ENCODE measurements around the gene ZNF765.

ZNF765 gene

DNA sequence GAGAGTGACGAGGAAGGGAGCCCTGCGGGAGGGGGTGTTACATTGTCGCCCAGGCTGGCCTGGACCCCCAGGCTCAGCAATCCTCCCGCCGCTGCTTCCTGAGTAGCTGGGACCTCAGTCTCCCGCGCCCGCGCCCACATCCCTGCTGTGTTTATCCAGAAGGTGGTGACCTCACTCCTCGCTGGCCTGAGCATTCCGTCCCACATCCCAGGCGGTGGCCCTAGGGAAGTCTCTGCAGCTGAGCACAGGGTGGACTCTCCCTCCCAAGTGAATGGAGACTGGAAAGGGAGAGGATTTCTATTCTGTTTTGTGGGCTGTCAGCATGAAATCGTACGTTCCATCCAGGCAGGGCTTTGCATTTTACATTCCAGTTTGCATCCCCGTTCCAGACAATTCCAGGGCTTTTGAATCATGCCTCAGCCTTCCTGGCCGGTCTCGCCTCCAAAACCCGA lies 401 bp upstream of the ZNF765 start:
- TF ChIP-seq GATA3 (IDR thresholded peaks at IDR 0.05; ENCODE audit: low read depth, low read length) (no peak), GATA2 (IDR thresholded peaks at IDR 0.05; ENCODE audit: low read depth, low read length) (no peak; the same call in 1 of the 2 replicates)

DNA sequence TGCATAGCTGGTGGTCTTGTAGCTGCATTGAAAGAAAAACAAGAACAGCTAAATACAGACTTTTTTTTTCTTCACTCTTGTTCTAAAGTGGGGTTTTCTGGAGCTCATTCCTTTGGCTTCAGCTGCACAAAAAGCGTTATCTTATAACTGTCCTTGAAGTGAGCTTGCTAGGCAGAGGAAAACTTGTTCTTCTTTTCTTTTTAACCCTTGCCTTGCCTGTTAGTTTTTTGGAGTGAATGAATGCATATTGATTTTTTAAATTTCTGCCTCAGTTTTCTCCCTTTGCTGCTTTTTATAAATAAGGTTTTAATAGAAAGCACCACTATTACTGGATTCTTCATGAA lies 1.5 kb downstream of the ZNF765 start:
- TF ChIP-seq GATA2 (IDR thresholded peaks at IDR 0.05; ENCODE audit: low read depth, low read length) (no peak), GATA3 (IDR thresholded peaks at IDR 0.05; ENCODE audit: low read depth, low read length) (no peak)

DNA sequence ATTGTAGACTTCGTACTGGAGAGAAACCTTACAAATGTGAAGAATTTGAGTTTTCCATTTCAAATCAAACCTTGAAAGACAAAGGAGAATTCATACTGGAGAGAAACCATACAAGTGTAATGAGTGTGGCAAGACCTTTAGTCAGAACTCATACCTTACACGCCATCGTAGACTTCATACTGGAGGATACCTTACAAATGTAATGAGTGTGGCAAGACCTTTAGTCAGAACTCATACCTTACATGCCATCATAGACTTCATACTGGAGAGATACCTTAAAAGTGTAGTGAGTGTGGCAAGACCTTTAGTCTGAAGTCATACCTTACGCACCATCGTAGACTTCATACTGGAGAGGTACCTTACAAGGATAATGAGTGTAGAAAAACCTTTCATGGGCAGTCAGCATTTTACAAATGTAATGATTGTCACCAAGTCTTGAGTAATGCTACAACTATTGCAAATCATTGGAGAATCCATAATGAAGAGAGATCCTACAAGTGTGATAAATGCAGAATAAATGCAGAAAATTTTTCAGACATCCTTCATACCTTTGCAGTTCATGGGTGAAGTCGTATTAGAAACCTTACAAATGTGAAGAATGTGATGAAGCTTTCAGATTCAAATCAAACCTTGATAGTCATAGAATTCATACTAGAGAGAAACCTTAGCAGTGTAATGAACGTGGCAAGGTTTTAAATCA lies 14.7 kb downstream of the ZNF765 start:
- no peak for TF ChIP-seq GATA3 (IDR thresholded peaks at IDR 0.05; ENCODE audit: low read depth, low read length)
- TF ChIP-seq GATA2 (IDR thresholded peaks at IDR 0.05; ENCODE audit: low read depth, low read length): no peak

DNA sequence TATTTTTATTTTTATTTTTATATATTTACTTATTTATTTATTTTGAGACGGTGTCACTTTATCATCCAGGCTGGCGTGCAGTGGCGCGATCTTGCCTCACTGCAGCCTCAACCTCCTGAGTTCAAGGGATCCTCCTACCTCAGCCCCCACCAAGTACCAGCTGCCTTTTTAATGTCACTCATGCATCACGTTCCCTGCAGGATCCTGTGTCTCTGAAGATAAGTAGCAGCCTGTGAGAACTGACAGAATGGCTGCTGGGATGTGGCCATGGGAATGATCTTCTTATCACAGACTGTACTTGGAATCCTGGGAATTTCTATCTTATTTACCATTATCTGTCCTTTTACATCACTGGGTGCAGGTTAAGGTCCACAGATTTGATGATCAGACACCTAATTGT lies 27.6 kb downstream of the ZNF765 start:
- TF ChIP-seq GATA3 (IDR thresholded peaks at IDR 0.05; ENCODE audit: low read depth, low read length): no peak
- TF ChIP-seq GATA2 (IDR thresholded peaks at IDR 0.05; ENCODE audit: low read depth, low read length): no peak

DNA sequence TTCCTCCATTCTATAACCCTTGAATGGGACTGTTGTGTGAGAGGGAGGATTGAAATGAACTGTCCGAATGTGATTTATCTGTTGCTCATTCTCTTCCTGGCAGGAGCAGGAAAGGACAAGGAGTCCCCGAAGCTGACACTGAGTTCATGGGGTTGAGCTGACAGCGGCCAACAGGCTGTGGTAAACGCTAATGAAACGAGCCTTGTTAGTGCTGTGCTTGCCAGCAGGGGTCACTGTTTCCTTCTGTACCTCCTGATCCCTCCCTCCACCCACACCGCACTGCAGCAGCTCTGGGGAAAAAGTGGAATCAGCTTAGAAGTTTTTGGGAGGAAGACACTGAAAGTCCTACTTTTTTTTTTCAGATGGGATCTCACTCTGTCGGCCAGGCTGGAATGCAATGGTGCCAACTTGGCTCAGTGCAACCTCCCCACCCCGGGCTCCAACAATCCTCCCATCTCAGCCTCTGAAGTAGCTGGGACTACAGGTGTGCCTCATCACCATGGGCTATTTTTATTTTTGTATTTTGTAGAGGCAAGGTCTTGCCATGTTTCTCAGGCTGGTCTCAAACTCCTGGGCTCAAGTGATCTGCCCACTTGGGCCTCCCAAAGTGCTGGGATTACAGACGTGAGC lies 30.1 kb downstream of the ZNF765 start:
- TF ChIP-seq GATA2 (IDR thresholded peaks at IDR 0.05; ENCODE audit: low read depth, low read length): no peak
- no peak for TF ChIP-seq GATA3 (IDR thresholded peaks at IDR 0.05; ENCODE audit: low read depth, low read length)

DNA sequence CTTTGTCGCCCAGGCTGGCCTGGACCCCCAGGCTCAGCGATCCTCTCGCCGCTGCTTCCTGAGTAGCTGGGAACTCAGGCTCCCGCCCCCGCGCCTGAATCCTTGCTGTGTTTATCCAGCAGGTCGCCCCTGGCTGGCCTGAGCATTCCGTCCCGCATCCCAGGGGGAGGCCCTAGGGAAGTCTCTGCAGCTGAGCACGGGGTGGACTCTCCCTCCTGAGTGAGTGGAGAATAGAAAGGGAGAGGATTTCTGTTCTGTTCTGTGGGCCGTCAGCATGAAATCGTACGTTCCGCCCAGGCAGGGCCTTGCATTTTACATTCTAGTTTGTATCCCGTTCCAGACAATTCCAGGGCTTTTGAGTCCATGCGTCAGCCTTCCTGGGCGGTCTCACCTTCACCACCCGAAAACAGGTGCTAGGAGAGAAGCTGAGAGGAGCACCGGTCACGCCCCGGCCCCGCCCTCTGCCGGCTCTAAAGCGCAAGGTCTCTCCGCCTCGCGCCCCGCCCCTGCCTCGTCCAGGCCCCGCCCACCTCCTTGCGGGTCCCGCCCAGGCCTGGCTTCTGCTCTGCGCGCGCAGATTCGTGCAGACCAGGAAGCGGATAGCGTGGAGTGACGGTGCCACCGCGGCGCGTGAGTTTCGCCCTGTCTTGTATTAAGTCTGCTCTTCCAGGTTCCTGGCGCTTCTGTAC lies 36.6 kb downstream of the ZNF765 start, which contains the start of gene ZNF761:
ZNF761 (plus strand) TSS at position 586 of the 689 bp plus-strand sequence. CDS start 15,285 bp downstream, outside the sequence.
- no peak for TF ChIP-seq GATA2 (IDR thresholded peaks at IDR 0.05; ENCODE audit: low read depth, low read length)

DNA sequence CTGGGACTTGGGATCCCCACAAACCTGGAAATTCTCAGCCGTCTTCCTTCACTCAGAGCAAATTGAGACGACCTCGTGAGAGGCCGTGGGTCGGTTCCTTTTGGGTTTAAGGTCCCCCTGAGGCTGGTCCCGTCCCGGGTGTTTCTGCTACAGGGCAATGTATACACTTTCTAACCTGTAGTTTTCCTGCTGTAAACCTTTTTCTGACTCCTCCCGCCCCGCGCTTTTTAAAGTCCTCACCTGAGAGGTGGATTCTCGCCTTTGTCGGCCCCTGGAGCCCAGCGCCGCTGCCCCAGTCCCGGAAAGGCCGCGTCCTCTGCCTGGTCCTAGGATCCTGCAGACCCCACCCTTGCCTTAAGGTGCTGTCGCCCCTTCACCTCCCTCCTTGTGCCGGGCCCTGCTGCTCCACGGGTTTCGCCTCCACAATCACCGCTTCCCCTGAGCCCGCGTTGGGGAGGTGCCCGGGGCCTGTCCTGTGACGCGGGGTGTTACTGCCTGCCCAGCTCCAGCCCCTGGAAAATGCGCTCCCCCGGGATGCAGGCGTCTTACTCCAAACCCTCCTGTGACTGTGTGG lies 37.2 kb downstream of the ZNF765 start:
- TF ChIP-seq GATA3 (IDR thresholded peaks at IDR 0.05; ENCODE audit: low read depth, low read length): no peak
- TF ChIP-seq GATA2 (IDR thresholded peaks at IDR 0.05; ENCODE audit: low read depth, low read length): no peak

DNA sequence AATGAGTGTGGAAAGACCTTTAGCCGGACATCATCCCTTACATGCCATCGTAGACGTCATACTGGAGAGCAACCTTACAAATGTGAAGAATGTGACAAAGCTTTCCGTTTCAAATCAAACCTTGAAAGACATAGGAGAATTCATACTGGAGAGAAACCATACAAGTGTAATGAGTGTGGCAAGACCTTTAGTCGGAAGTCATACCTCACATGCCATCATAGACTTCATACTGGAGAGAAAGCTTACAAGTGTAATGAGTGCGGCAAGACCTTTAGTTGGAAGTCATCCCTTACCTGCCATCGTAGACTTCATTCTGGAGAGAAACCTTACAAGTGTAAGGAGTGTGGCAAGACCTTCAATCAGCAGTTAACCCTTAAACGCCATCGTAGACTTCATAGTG lies 60.9 kb downstream of the ZNF765 start:
- TF ChIP-seq GATA3 (IDR thresholded peaks at IDR 0.05; ENCODE audit: low read depth, low read length): no peak
- TF ChIP-seq GATA2 (IDR thresholded peaks at IDR 0.05; ENCODE audit: low read depth, low read length): no peak

DNA sequence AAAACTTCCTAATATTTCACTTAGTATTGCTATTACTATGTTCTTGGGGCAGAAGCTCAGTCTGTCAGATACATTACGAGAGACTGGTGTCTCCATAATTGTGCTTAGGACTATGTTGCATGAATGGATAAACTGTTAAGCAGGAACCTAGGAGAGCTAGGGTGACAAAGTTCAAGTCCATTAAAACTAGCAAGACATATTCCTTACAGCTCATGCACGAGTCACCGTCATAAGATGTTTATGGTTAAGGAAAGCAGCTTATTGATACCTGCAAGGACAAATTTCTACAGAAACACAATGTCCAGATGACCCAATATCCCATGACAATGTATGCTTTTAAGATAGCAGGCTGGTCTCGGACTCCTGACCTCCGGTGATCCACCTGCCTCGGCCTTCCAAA lies 66.9 kb downstream of the ZNF765 start:
- TF ChIP-seq GATA3 (IDR thresholded peaks at IDR 0.05; ENCODE audit: low read depth, low read length): no peak
- no peak for TF ChIP-seq GATA2 (IDR thresholded peaks at IDR 0.05; ENCODE audit: low read depth, low read length)

DNA sequence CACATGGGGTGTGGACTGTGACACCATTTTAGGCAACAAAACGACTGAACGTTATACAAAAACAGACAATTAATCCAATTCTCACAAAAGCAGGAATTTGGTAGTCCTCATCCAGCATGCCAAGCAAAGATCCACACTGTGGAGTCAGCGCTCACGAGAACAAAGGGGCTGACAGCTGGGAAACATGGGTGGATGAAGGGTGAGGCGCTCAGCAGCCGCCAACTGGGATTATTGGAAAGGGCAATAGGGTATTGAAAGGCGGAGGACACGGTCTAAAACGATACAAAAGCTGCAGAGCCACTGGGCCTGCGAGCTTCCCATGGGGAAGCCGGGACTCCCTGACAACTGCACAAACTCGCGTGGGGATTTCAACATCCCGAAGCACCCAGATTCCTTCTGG lies 67.9 kb downstream of the ZNF765 start:
- TF ChIP-seq GATA3 (IDR thresholded peaks at IDR 0.05; ENCODE audit: low read depth, low read length) (no peak), GATA2 (IDR thresholded peaks at IDR 0.05; ENCODE audit: low read depth, low read length) (no peak)

DNA sequence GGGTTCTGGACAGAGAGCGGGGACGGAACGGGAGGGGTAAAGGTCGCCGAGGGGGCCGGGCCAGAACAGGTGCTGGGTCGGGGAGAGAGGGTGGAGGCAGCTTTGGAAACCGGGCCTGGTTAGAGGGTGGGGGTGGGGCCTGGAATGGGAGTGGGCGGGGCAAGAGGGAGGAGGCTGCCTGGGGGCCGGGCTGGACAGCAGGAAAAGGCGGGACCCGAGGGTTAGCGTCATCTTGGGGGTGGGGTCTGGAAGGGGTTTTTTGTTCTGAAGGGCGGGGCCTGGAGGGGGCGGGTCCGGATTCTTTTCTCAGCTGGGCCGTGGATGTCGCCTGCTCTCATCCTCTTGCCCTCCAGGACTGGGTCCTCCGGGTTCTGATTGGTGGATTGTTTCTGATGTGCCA lies 68.3 kb downstream of the ZNF765 start:
- TF ChIP-seq GATA2 (IDR thresholded peaks at IDR 0.05; ENCODE audit: low read depth, low read length) (no peak), GATA3 (IDR thresholded peaks at IDR 0.05; ENCODE audit: low read depth, low read length) (no peak)

DNA sequence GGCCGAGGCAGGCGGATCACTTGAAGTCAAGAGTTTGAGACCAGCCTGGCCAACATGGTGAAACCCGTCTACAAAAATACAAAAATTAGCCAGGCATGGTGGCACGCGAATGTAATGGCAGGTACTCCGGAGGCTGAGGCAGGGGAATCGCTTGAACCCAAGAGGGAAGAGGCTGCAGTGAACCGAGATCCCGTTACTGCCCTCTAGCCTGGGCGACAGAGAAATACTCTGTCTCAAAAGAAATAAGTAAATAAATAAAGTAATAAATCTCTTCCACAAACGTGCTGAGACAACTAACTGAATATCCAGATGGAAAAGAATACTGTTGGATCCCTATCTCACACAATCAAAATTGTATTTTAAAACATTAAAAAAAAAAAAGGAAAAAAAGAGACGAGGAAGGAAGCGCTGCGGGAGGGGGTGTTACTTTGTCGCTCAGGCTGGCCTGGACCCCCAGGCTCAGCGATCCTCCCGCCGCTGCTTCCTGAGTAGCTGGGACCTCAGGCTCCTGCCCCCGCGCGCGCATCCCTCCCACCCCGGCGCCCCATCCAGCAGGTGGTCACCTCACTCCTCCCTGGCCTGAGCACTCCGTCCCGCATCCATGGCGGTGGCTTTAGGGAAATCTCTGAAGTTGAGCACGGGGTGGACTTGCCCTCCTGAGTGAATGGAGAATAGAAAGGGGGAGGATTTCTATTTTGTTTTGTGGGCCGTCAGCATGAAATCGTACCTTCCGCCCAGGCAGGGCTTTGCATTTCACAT lies 72.0 kb downstream of the ZNF765 start:
- TF ChIP-seq GATA3 (IDR thresholded peaks at IDR 0.05; ENCODE audit: low read depth, low read length): no peak
- TF ChIP-seq GATA2 (IDR thresholded peaks at IDR 0.05; ENCODE audit: low read depth, low read length): no peak

DNA sequence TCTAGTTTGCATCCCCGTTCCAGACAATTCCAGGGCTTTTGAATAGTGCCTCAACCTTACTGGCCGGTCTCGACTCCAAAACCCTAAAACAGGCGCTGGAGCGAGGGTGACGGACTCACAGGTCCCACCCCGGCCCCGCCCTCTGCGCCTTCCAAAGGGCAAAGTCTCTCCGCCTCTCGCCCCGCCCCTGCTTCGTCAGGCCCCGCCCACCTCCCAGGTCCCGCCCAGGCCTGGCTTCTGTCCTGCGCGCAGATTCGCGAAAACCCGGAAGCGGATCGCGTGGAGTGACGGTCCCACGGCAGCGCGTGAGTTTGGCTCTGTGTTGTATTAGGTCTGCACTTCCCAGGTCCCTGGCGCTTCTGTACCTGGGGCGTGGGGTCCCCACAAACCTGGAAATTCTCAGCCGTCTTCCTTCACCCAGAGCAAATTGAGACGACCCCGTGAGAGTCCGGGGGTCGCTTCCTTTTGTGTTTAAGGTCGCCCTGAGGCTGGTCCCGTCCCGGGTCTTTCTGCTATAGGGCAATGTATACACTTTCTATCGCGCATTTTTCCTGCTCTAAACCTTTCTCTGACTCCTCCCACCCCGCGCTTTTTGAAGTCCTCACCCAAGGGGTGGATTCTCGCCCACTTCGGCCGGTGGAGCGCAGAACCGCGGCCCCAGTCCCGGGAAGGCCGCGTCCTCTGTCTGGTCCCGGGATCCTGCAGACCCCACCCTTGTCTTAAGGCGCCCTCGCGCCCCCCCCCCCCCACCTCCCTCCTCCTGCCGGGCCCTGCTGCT lies 72.7 kb downstream of the ZNF765 start, which contains the start of gene ZNF813:
ZNF813 (plus strand) TSS at position 249 of the 778 bp plus-strand sequence. CDS start 16,090 bp downstream, outside the sequence.
- TF ChIP-seq GATA2 (IDR thresholded peaks at IDR 0.05; ENCODE audit: low read depth, low read length): no peak
- no peak for TF ChIP-seq GATA3 (IDR thresholded peaks at IDR 0.05; ENCODE audit: low read depth, low read length)
